GM12874 (cell line): ENCODE results near the gene SPAM1.

Source experiments
- CTCF ChIP-seq: IDR thresholded peaks from 2 replicates; pipeline ENCODE4 v1.5.1; 2011; ENCODE audit warnings: low read depth, mild to moderate bottlenecking, control low read depth, low read length, moderate library complexity; ENCODE audit not compliant: insufficient read depth

The SPAM1 gene

GRCh38 chr7:123924941-123925340 lies at the start of gene SPAM1:
Gene SPAM1 (plus strand): TSS chr7:123925241. CDS start chr7:123953571, 28,330 bp downstream.
- no peak for TF ChIP-seq CTCF

GRCh38 chr7:123876557-123877256 lies 48.3 kb upstream of the SPAM1 start:
- no peak for TF ChIP-seq CTCF

- no peak for TF ChIP-seq CTCF
Observed at GRCh38 chr7:123879628-123880027, 45.4 kb upstream of the SPAM1 start.

GRCh38 chr7:123881300-123881699 lies 43.7 kb upstream of the SPAM1 start:
- no peak for TF ChIP-seq CTCF

- no peak for TF ChIP-seq CTCF
Observed at GRCh38 chr7:123883154-123883553, 41.9 kb upstream of the SPAM1 start.

GRCh38 chr7:123888192-123888591 lies 36.8 kb upstream of the SPAM1 start:
- no peak for TF ChIP-seq CTCF

- TF ChIP-seq CTCF: no peak
Observed at GRCh38 chr7:123901101-123901500, 23.9 kb upstream of the SPAM1 start.
